H1 (cell line): ENCODE measurements around the gene PLEKHB1. TPM values are rescaled to one million over a fixed set of nuclear protein-coding genes. Genes with fewer than 3 reads are reported as not detected.

Source experiments
- GTF2F1 ChIP-seq: IDR thresholded peaks from 2 replicates; pipeline ENCODE4 v1.6.1; 2012; ENCODE audit warnings: low read depth, low read length, improper control_type of control experiment, borderline replicate concordance
- polyA plus RNA-seq, 7 experiments: library from polyadenylated mRNA; depleted of rRNA in 3 of 7; stranded (reverse) in 5 of 7; unstranded in 2 of 7; fragments of >200 nt in 5 of 7; fragments of 200-250 nt in 2 of 7; gene quantifications; 1 replicate in 5 of 7; 2 replicates in 1 of 7; 4 replicates in 1 of 7; pipeline versions ENCODE4 v1.2.1 to v1.2.3, GENCODE V29; 2011 to 2013; ENCODE audit warnings: missing spikeins in 2 of 7, mixed read lengths in 2 of 7
- total RNA-seq: library from RNA; stranded (reverse); fragmentation: NEBNext Ultra II Directional; extraction: Animal tissue kit (Norgen Biotek cat#: 25700); gene quantifications from 2 replicates; pipeline ENCODE4 v1.2.1, GENCODE V29; 2021
- TF ChIP-seq, protein P1 (sequence below): IDR thresholded peaks from 2 replicates; pipeline ENCODE4 v1.6.1; 2011; ENCODE audit warnings: low read length, improper control_type of control experiment

PLEKHB1 gene
- total and polyA plus RNA-seq, 2 of the 8 experiments (the other 6 are each of a cell fraction or from before 2014, with no cell fraction given) = 14.8 to 24.5 TPM

DNA sequence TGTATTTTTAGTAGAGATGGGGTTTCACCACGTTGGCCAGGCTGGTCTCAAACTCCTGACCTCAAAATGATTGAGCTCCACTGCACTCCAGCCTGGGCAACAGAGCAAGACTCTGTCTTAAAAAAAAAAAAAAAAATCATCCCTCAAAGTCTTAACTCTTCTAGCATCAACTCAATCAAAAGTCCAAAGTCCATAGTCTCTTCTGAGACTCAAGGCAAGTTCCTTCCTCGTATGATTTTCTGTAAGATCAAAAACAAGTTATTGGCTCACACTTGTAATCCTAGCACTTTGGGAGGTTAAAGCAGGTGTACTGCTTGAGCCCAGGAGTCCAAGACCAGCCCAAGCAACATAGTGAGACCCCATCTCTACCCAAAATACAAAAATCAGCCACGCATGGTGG is 24.4 kb downstream of the PLEKHB1 start (continued):
- TF ChIP-seq GTF2F1 = no peak
- TF ChIP-seq, protein P1, sequence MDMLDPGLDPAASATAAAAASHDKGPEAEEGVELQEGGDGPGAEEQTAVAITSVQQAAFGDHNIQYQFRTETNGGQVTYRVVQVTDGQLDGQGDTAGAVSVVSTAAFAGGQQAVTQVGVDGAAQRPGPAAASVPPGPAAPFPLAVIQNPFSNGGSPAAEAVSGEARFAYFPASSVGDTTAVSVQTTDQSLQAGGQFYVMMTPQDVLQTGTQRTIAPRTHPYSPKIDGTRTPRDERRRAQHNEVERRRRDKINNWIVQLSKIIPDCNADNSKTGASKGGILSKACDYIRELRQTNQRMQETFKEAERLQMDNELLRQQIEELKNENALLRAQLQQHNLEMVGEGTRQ = no peak
